Measurements from ENCODE around the gene ATAD2B. TPM values are rescaled to one million over a fixed set of nuclear protein-coding genes. Genes with fewer than 3 reads are reported as not detected.
A peak's percentile ranks its signal among the peaks of the same experiment; 100 is the strongest.

ATAD2B gene
- total RNA-seq, 1 experiment from 2014 or later, result 28.5 TPM

GRCh38 chr2:23941644-23942043, 14.7 kb upstream of the ATAD2B start:
- no TSS peak for BruUV-seq (replicated peaks)
- Histone ChIP-seq H3K36me3 (ENCODE audit: insufficient read depth, low read length, poor library complexity, severe bottlenecking) (no peaks in the 10 kb centered on the region), H3K9me3 (ENCODE audit: low read depth, low read length, poor library complexity, severe bottlenecking) (no peaks in the 10 kb centered on the region), H3K27ac (ENCODE audit: low read depth, low read length, poor library complexity, severe bottlenecking) (no peak overlapping the region), H3K27me3 (replicated peaks; ENCODE audit: insufficient read depth, low read depth, low read length, poor library complexity) (no peaks in the 10 kb centered on the region), H3K4me3 (ENCODE audit: low read depth, low read length, poor library complexity, severe bottlenecking) (peak overlapping the region; percentile 92), H3K4me1 (ENCODE audit: insufficient read depth, low read length, poor library complexity, severe bottlenecking) (peaks cover 9% of the 10 kb centered on the region)
- intact Hi-C loops (cut with micrococcal nuclease; ENCODE audit: unreplicated experiment), result no loop called here
- CTCF ChIA-PET, result interaction anchor here (0.8 kb wide), 1 partner anchor 15 kb away, joined by 3 read pairs; the partner anchor contains the start of gene ATAD2B
- POLR2A ChIA-PET (ENCODE audit: low non-redundant PET), result interaction anchor here (0.6 kb wide), 1 partner anchor 320 kb away, joined by 3 read pairs; no protein-coding TSS in a partner anchor
- no peak for DNase-seq (ENCODE audit: low spot score)
- TF ChIP-seq CTCF (conservative IDR thresholded peaks at IDR 0.05; ENCODE audit: low read depth, low read length), result no peak
- no peak for TF ChIP-seq EZH2 (IDR thresholded peaks at IDR 0.05; ENCODE audit: borderline replicate concordance, low read depth, low read length, poor library complexity, severe bottlenecking)

GRCh38 chr2:23940718-23941620, 14.0 kb upstream of the ATAD2B start:
- no peak for TF ChIP-seq EZH2 (IDR thresholded peaks at IDR 0.05; ENCODE audit: borderline replicate concordance, low read depth, low read length, poor library complexity, severe bottlenecking)
- no peak for TF ChIP-seq CTCF (conservative IDR thresholded peaks at IDR 0.05; ENCODE audit: low read depth, low read length)
- BruUV-seq (replicated peaks), result TSS peak; percentile 62
- Histone ChIP-seq H3K9me3 (ENCODE audit: low read depth, low read length, poor library complexity, severe bottlenecking) (no peaks in the 10 kb centered on the region), H3K4me1 (ENCODE audit: insufficient read depth, low read length, poor library complexity, severe bottlenecking) (peaks cover 9% of the 10 kb centered on the region), H3K4me3 (ENCODE audit: low read depth, low read length, poor library complexity, severe bottlenecking) (peak overlapping the region; percentile 92), H3K27ac (ENCODE audit: low read depth, low read length, poor library complexity, severe bottlenecking) (peak overlapping the region; percentile 88), H3K27me3 (replicated peaks; ENCODE audit: insufficient read depth, low read depth, low read length, poor library complexity) (no peaks in the 10 kb centered on the region), H3K36me3 (ENCODE audit: insufficient read depth, low read length, poor library complexity, severe bottlenecking) (no peaks in the 10 kb centered on the region)
- peak; percentile 51 for DNase-seq (ENCODE audit: low spot score)
- ChIA-PET POLR2A (ENCODE audit: low non-redundant PET) (interaction anchor here (0.6 kb wide), 1 partner anchor 321 kb away, joined by 3 read pairs; no protein-coding TSS in a partner anchor), CTCF (interaction anchor here (0.8 kb wide), 1 partner anchor 14 kb away, joined by 3 read pairs; the partner anchor contains the start of gene ATAD2B)
- intact Hi-C loops (cut with micrococcal nuclease; ENCODE audit: unreplicated experiment), result no loop called here

GRCh38 chr2:23939987-23940717, 13.2 kb upstream of the ATAD2B start, which contains the start of gene UBXN2A:
TSS of gene UBXN2A (plus strand) at chr2:23940463. CDS start at chr2:23958315, 17,852 bp downstream.
- BruUV-seq (replicated peaks), result no TSS peak
- no peaks in the 10 kb centered on the region for H3K36me3 ChIP-seq (ENCODE audit: insufficient read depth, low read length, poor library complexity, severe bottlenecking)
- peaks cover 9% of the 10 kb centered on the region for H3K4me1 ChIP-seq (ENCODE audit: insufficient read depth, low read length, poor library complexity, severe bottlenecking)
- CTCF ChIA-PET, result no interaction called here
- TF ChIP-seq CTCF (conservative IDR thresholded peaks at IDR 0.05; ENCODE audit: low read depth, low read length), result no peak
- no peak for TF ChIP-seq EZH2 (IDR thresholded peaks at IDR 0.05; ENCODE audit: borderline replicate concordance, low read depth, low read length, poor library complexity, severe bottlenecking)
- no peaks in the 10 kb centered on the region for H3K27me3 ChIP-seq (replicated peaks; ENCODE audit: insufficient read depth, low read depth, low read length, poor library complexity)
- no peaks in the 10 kb centered on the region for H3K9me3 ChIP-seq (ENCODE audit: low read depth, low read length, poor library complexity, severe bottlenecking)
- intact Hi-C loops (cut with micrococcal nuclease; ENCODE audit: unreplicated experiment), result no loop called here
- POLR2A ChIA-PET (ENCODE audit: low non-redundant PET), result interaction anchor here (0.6 kb wide), 1 partner anchor 13 kb away, joined by 3 read pairs; the partner anchor contains the start of gene ATAD2B
- DNase-seq (ENCODE audit: low spot score), result peak; percentile 94
- peak within 1 kb of the TSS; percentile 92 for H3K4me3 ChIP-seq (ENCODE audit: low read depth, low read length, poor library complexity, severe bottlenecking)
- peak within 1 kb of the TSS; percentile 88 for H3K27ac ChIP-seq (ENCODE audit: low read depth, low read length, poor library complexity, severe bottlenecking)

Data from A673 (cell line).